GM19395 (cell line): ENCODE data around the gene SNRPF.
A peak's percentile ranks its signal among the peaks of the same experiment; 100 is the strongest.
"Not testable (repeated sequence)": the region's sequence is repeated elsewhere in the genome, so short reads cannot be mapped to it uniquely, and the experiment has no call there.

Source experiments
- ATAC-seq: cut with Tn5 transposase; IDR thresholded peaks from one replicate; pipeline ENCODE4 v1.9.1; 2021; ENCODE audit warnings: mild to moderate bottlenecking, moderate library complexity; ENCODE audit not compliant: unreplicated experiment

SNRPF gene

GRCh38 chr12:95858451-95859343 is at the start of gene SNRPF:
SNRPF (plus strand) TSS chr12:95858952; CDS start chr12:95859074, 122 bp downstream.
- peak; percentile 99 for ATAC-seq

GRCh38 chr12:95809000-95809680 is 49.6 kb upstream of the SNRPF start:
- no peak for ATAC-seq

- no peak for ATAC-seq
These were observed 48.3 kb upstream of the SNRPF start for GRCh38 chr12:95810411-95810810.

GRCh38 chr12:95812155-95812554 is 46.6 kb upstream of the SNRPF start:
- not testable (repeated sequence) for ATAC-seq

- no peak for ATAC-seq
These were observed 43.0 kb upstream of the SNRPF start for GRCh38 chr12:95815632-95816212.

- no peak for ATAC-seq
These were observed 38.6 kb upstream of the SNRPF start for GRCh38 chr12:95820096-95820703.

- no peak for ATAC-seq
These were observed 29.4 kb upstream of the SNRPF start for GRCh38 chr12:95829395-95829794.

- no peak for ATAC-seq
These were observed 28.2 kb upstream of the SNRPF start for GRCh38 chr12:95830335-95831089.

- ATAC-seq, result no peak
These were observed 24.2 kb upstream of the SNRPF start for GRCh38 chr12:95834572-95834971.

- ATAC-seq, result no peak
These were observed 22.6 kb upstream of the SNRPF start for GRCh38 chr12:95836185-95836609.

GRCh38 chr12:95836630-95837239 is 22.0 kb upstream of the SNRPF start:
- ATAC-seq, result no peak

GRCh38 chr12:95837240-95838038 is 21.3 kb upstream of the SNRPF start:
- ATAC-seq, result no peak

GRCh38 chr12:95838125-95838524 is 20.6 kb upstream of the SNRPF start:
- ATAC-seq, result no peak

- ATAC-seq, result not testable (repeated sequence)
These were observed 16.3 kb upstream of the SNRPF start for GRCh38 chr12:95842426-95842825.

- no peak for ATAC-seq
These were observed 10.0 kb upstream of the SNRPF start for GRCh38 chr12:95848575-95849388.

GRCh38 chr12:95851606-95852005 is 7.1 kb upstream of the SNRPF start:
- ATAC-seq, result no peak

- ATAC-seq, result no peak
These were observed 6.6 kb upstream of the SNRPF start for GRCh38 chr12:95852133-95852532.

GRCh38 chr12:95857156-95857555 is 1.6 kb upstream of the SNRPF start:
- ATAC-seq, result no peak
